Adrenal gland (tissue), 12 donors: ENCODE measurements around the gene CRTC3. TPM values are rescaled to one million over a fixed set of nuclear protein-coding genes. Genes with fewer than 3 reads are reported as not detected.
A peak's percentile ranks its signal among the peaks of the same experiment; 100 is the strongest.

Experiments used
- DNase-seq, 7 donors: peaks; one replicate each; pipeline ENCODE4 v3.0.0-alpha.2; 2019 to 2020
- H3K27ac ChIP-seq, 5 donors: fragments of 200-600 bp; sonication (generic) in 4 of 5; 1 replicate in 3 of 5; 2 replicates in 2 of 5; pipeline versions ENCODE4 v1.5.1 to v1.8.0; 2016 to 2020; ENCODE audit warnings: mild to moderate bottlenecking in 1 of 5
- H3K27me3 ChIP-seq: fragments of 200-600 bp; 2 replicates; pipeline ENCODE4 v1.8.0; 2021
- H3K36me3 ChIP-seq, 2 donors: fragments of 200-600 bp; replicated peaks in 1 of 2; 1 replicate in 1 of 2; 2 replicates in 1 of 2; pipeline versions ENCODE4 v1.5.1 to v1.8.0; 2018 to 2022
- H3K4me1 ChIP-seq, 2 donors: fragments of 200-600 bp; replicated peaks in 1 of 2; 1 replicate in 1 of 2; 2 replicates in 1 of 2; pipeline versions ENCODE4 v1.5.1 to v1.8.0; 2018 to 2021
- H3K4me3 ChIP-seq, 4 donors: fragments of 200-600 bp; sonication (generic) in 3 of 4; one replicate each; pipeline ENCODE4 v1.5.1; 2016 to 2018
- H3K9me3 ChIP-seq, 3 donors: fragments of 200-600 bp; sonication (generic) in 1 of 3; replicated peaks in 1 of 3; 1 replicate in 2 of 3; 2 replicates in 1 of 3; pipeline versions ENCODE4 v1.5.1 to v1.8.0; 2016 to 2021
- CTCF ChIP-seq, 6 experiments: fragments of 450-650 bp in 4 of 6; fragments of 200-600 bp in 2 of 6; sonication (generic) in 1 of 6; IDR thresholded peaks; 1 replicate in 5 of 6; 2 replicates in 1 of 6; pipeline versions ENCODE4 v1.5.1 to v1.8.0; 2016 to 2021; ENCODE audit warnings: antibody characterized with exemption in 6 of 6, mild to moderate bottlenecking in 2 of 6, moderate library complexity in 1 of 6
- POLR2A ChIP-seq, 2 donors: fragments of 450-650 bp; IDR thresholded peaks; one replicate each; pipeline ENCODE4 v1.6.1; 2017; ENCODE audit warnings: antibody characterized with exemption in 2 of 2, mild to moderate bottlenecking in 2 of 2, moderate library complexity in 1 of 2
- WGBS, 4 donors: extraction: QIAGEN DNeasy Blood & Tissue Kit in 2 of 4; methylation state at CpG; one replicate each; pipeline versions ENCODE4 v1.1.5 to v1.1.7; 2013 to 2017; 5-methylcytosine and 5-hydroxymethylcytosine counted together
- intact Hi-C, 2 donors: fragments of 100-400 bp; cut with DNase I; formaldehyde crosslinking; loops; one replicate each; pipeline versions ENCODE4 v1.14.1 to v1.15.0; 2022 to 2023
- polyA plus RNA-seq, 3 donors: library from polyadenylated mRNA; stranded (reverse); fragments of 200-250 nt in 2 of 3; fragments of 350-450 nt in 1 of 3; fragmentation: Illumina TruSeq in 1 of 3; extraction: RNeasy Lipid Tissue Mini Kit (QIAGEN cat#74804) in 1 of 3; gene quantifications; one replicate each; pipeline ENCODE4 v1.2.3, GENCODE V29; 2013 to 2014
- total RNA-seq, 9 donors: library from RNA; depleted of rRNA in 4 of 9; stranded (reverse); fragments of >200 nt in 4 of 9; fragments of 120-200 nt in 1 of 9; fragmentation: NEBNext Ultra II Directional in 1 of 9; extraction: Animal tissue kit (Norgen Biotek cat#: 25700) in 1 of 9; gene quantifications; one replicate each; pipeline versions ENCODE4 v1.1.0 to v1.2.4, GENCODE V29; 2013 to 2023
- donor health status: healthy with polysubstance abuse.
- donor health status: Bipolar disorder and iron deficiency.
- donor health status: DM: yes; HTN: yes; CAD: no.
- donor health status: DM: no; HTN: no; CAD: no.
- donor health status: DM: no; HTN: no; CAD: no.
- donor health status: DM: yes; HTN: yes; CAD: no.

The CRTC3 gene
- total and polyA plus RNA-seq, 12 donors, result 11.5 to 46.7 (median 31.8) TPM

- Histone ChIP-seq H3K9me3 (no peaks in the 10 kb centered on the region), H3K27ac (no peak overlapping the region), H3K36me3 (peaks cover 0 to 35% of the 10 kb centered on the region in 2 donors), H3K4me3 (no peak overlapping the region), H3K4me1 (peaks cover 0 to 14% of the 10 kb centered on the region in 2 donors), H3K27me3 (no peaks in the 10 kb centered on the region)
- no peak for DNase-seq
- 68 to 82% (median 74%) methylated on average over 4 of the region's 4 CpGs for WGBS, 4 donors
- TF ChIP-seq CTCF (IDR thresholded peaks at IDR 0.05) (no peak), POLR2A (IDR thresholded peaks at IDR 0.05) (no peak)
- intact Hi-C loops, result no loop called here
Measured at GRCh38 chr15:90618330-90619125, 88.8 kb downstream of the CRTC3 start.

GRCh38 chr15:90619468-90619867 lies 89.7 kb downstream of the CRTC3 start:
- no peaks in the 10 kb centered on the region for H3K27me3 ChIP-seq
- no peak for DNase-seq
- H3K4me3 ChIP-seq, result no peak overlapping the region
- H3K9me3 ChIP-seq, result no peaks in the 10 kb centered on the region
- TF ChIP-seq POLR2A (IDR thresholded peaks at IDR 0.05) (no peak), CTCF (IDR thresholded peaks at IDR 0.05) (no peak)
- peaks cover 0 to 39% of the 10 kb centered on the region in 2 donors for H3K36me3 ChIP-seq
- intact Hi-C loops, result no loop called here
- peaks cover 0 to 14% of the 10 kb centered on the region in 2 donors for H3K4me1 ChIP-seq
- no peak overlapping the region for H3K27ac ChIP-seq
- WGBS, 4 donors, result 93 to 96% (median 94%) methylated on average over 9 of the region's 9 CpGs

GRCh38 chr15:90619939-90620338 lies 90.2 kb downstream of the CRTC3 start:
- no peak overlapping the region for H3K27ac ChIP-seq
- 73 to 81% (median 75%) methylated on average over 5 of the region's 5 CpGs for WGBS, 4 donors
- intact Hi-C loops, result no loop called here
- H3K4me3 ChIP-seq, result no peak overlapping the region
- TF ChIP-seq CTCF (IDR thresholded peaks at IDR 0.05), result no peak
- H3K9me3 ChIP-seq, result no peaks in the 10 kb centered on the region
- no peaks in the 10 kb centered on the region for H3K27me3 ChIP-seq
- peaks cover 0 to 14% of the 10 kb centered on the region in 2 donors for H3K4me1 ChIP-seq
- peaks cover 0 to 36% of the 10 kb centered on the region in 2 donors for H3K36me3 ChIP-seq
- peak in 1 of 7 donors; percentile 21 for DNase-seq

- Histone ChIP-seq H3K27ac (no peak overlapping the region), H3K4me1 (peaks cover 0 to 14% of the 10 kb centered on the region in 2 donors), H3K9me3 (no peaks in the 10 kb centered on the region), H3K4me3 (no peak overlapping the region), H3K36me3 (peaks cover 0 to 30% of the 10 kb centered on the region in 2 donors), H3K27me3 (no peaks in the 10 kb centered on the region)
- intact Hi-C loops, result no loop called here
- 76 to 78% (median 76%) methylated on average over 13 of the region's 13 CpGs for WGBS, 4 donors
- TF ChIP-seq CTCF (IDR thresholded peaks at IDR 0.05), result no peak
- TF ChIP-seq POLR2A (IDR thresholded peaks at IDR 0.05), result no peak
- peak in 1 of 7 donors; percentile 44 for DNase-seq
Measured at GRCh38 chr15:90620379-90621067, 90.8 kb downstream of the CRTC3 start.
